LNCAP (cell line): ENCODE data around the gene CNTNAP2.

Source experiments
- TF ChIP-seq, protein P1 (sequence below): fragments of 450-650 bp; IDR thresholded peaks from 2 replicates; pipeline ENCODE4 v1.5.1; 2017; ENCODE audit warnings: mild to moderate bottlenecking

Gene CNTNAP2

DNA sequence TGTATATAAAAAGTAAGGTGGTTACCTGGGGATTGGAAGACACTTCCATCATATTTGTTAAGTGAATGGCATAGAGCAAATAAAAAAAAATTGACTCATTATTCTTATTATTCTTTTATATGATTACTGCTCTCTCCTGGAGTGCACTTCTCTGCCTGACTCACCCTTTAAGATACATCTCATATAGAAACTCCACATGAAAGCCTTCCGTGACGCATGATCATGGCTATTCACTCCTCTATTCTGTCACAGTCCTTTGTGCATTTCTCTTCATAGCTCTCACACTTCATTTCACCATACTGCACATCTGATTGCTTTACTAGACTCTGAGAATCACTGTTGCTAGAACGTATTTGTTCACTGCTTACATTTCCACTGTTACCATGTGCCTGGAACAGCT, 597.3 kb downstream of the CNTNAP2 start:
- TF ChIP-seq, protein P1, sequence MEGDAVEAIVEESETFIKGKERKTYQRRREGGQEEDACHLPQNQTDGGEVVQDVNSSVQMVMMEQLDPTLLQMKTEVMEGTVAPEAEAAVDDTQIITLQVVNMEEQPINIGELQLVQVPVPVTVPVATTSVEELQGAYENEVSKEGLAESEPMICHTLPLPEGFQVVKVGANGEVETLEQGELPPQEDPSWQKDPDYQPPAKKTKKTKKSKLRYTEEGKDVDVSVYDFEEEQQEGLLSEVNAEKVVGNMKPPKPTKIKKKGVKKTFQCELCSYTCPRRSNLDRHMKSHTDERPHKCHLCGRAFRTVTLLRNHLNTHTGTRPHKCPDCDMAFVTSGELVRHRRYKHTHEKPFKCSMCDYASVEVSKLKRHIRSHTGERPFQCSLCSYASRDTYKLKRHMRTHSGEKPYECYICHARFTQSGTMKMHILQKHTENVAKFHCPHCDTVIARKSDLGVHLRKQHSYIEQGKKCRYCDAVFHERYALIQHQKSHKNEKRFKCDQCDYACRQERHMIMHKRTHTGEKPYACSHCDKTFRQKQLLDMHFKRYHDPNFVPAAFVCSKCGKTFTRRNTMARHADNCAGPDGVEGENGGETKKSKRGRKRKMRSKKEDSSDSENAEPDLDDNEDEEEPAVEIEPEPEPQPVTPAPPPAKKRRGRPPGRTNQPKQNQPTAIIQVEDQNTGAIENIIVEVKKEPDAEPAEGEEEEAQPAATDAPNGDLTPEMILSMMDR = no peak

DNA sequence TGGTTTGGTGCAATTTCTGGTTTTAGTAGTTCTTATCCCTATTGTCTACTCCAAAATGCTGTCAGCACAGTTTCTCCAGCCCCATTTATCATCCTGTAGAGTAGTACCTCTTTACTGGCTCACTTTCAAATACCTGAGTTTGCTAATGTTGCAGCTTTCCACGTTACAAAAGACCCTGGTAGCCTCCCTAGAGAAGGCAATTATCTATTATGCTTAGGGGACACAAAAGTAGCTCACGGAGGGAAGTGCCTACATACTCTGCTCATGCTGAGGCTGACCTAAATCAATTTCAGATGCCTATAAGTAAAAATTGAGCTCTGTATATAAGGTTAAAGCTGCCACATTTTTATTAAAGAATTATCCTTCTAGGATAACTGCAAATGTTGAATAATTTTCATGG, 603.6 kb downstream of the CNTNAP2 start:
- TF ChIP-seq, protein P1 = no peak

DNA sequence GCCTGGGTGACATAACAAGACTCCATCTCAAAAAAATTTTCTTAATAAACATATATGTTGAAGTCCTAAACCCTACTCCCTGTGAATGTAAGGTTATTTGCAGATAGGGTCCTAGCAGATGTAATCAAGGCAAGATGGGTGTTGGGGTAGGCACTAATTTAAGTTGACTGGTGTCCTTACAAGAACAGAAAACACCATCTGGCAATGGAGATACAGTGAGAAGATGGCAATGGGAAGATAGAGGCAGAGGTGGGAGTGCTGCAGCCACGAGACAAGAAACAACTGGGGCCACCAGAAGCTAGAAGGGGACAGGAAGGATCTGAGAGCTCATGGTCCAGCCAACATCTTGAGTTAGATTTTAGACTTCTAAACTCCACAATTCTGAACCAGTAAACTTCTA, 606.4 kb downstream of the CNTNAP2 start:
- TF ChIP-seq, protein P1 = no peak

DNA sequence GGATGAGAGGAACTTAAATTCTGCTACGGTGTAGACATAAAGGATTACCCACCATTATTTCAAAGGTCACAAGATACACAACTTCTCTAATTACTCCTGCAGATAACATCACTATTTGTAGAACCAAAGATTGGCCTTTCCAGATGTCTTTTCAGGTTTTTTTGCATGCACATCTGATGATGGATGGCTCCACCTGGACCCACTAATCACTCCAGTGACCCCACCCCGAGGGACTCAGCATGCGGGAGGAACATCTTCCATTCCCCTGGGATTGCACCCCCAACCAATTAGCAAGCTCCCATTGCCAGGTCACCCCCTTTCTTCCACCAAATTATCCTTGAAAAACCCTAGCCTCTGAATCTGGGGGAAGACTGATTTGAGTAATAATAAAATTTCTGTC, 608.9 kb downstream of the CNTNAP2 start:
- TF ChIP-seq, protein P1 = no peak

DNA sequence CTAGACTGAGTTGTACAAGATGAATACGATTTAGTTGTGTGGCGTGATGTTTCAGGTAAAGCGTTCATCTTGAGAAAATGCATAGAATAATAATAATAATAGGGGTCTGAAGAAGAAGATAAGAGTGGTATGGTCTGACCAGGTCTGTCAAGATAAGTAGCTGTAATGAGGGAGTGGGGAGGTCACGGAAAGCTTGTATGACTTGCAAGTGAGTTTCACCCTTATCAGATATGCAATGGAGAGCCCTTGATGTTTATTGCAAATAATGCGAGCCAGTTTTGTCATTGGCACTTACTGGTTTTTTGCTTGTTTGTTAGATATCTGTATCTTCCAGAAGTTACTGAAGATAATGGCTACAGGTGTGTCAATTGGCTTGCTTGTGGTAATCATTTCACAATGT, 611.5 kb downstream of the CNTNAP2 start:
- TF ChIP-seq, protein P1 = no peak

DNA sequence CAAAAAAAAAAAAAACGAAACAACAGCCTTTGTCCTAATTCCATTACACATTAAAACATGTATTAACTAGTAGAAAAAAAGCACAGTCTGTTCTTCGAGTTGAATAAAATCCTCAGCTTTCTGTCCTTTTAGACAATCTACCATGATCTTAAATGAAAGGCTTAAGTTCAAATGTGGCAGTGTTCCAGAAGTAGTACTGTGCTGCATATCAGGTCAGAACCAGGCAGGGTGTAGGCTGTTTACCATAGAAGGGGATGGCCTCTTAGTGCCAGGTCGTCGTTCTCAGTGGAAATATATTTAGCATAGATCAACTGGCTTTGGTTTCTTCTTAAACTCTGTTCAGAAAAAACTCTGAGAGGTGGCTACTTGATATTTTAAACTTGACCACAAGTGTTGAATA, 612.0 kb downstream of the CNTNAP2 start:
- TF ChIP-seq, protein P1 = no peak

DNA sequence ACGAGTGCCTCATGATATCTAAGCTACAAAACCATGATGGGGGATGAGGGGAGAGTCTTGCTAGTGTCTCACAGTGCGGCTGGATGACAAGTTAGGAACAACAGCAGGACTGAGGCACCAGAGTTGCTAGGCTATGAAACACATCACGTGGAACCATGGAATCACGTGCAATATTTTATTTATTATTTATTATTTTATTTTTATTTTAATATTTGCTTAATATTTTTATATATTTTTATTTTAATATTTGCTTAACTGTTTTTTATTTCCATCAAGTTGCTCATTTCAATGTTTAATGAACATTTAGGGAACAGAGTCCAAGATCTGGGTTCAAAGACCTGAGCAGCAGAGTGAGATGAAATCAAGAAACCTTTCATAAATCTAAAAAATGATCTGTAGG, 614.6 kb downstream of the CNTNAP2 start:
- TF ChIP-seq, protein P1 = no peak

DNA sequence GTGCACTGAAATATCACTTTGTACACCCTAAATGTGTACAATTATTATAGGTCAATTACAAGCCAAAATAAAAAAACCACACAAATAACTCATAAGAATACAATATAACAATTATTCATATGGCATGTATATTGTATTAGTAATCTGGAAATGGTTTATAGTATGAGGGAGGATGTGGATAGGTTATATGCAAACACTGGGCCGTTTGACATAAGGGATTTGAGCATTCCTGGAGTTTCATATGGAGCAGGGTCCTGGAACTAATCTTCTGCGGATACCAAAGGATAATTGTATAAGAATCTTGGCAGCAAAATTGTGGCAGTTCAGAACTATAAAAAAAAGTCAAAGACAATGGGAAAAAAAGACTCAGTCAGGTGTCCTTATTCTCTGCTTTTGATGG, 619.4 kb downstream of the CNTNAP2 start:
- TF ChIP-seq, protein P1 = no peak
